BLaER1 treated with 17β-estradiol and CSF1 and Interleukin-3, amounts not matched to agents 10 nM and 100 nM (cell line): Measurements from ENCODE around the gene SPTAN1.
A peak's percentile ranks its signal among the peaks of the same experiment; 100 is the strongest.

Experiments used
- H3K27ac ChIP-seq, 11 experiments: shearing (Covaris generic); formaldehyde crosslinking; 2 replicates each; pipeline ENCODE4 v1.8.1; 2022
- H3K27me3 ChIP-seq, 11 experiments: shearing (Covaris generic); formaldehyde crosslinking; 2 replicates each; pipeline ENCODE4 v1.8.1; 2022
- H3K36me3 ChIP-seq, 11 experiments: shearing (Covaris generic); formaldehyde crosslinking; 2 replicates each; pipeline ENCODE4 v1.8.1; 2022
- H3K4me1 ChIP-seq, 10 experiments: shearing (Covaris generic); formaldehyde crosslinking; 2 replicates each; pipeline ENCODE4 v1.8.1; 2022
- H3K4me2 ChIP-seq, 11 experiments: shearing (Covaris generic); formaldehyde crosslinking; 2 replicates each; pipeline ENCODE4 v1.8.1; 2022
- H3K4me3 ChIP-seq, 10 experiments: shearing (Covaris generic); formaldehyde crosslinking; 2 replicates each; pipeline ENCODE4 v1.8.1; 2022
- H3K9ac ChIP-seq, 11 experiments: shearing (Covaris generic); formaldehyde crosslinking; 2 replicates each; pipeline ENCODE4 v1.8.1; 2022
- H3K9me3 ChIP-seq, 11 experiments: shearing (Covaris generic); formaldehyde crosslinking; replicated peaks in 1 of 11; 2 replicates each; pipeline ENCODE4 v1.8.1; 2022
- H4K20me1 ChIP-seq, 11 experiments: shearing (Covaris generic); formaldehyde crosslinking; 2 replicates each; pipeline ENCODE4 v1.8.1; 2022
- Cebpa-rat ChIP-seq, 11 experiments: shearing (Covaris generic); IDR thresholded peaks; 2 replicates each; pipeline ENCODE4 v1.8.1; 2022

The SPTAN1 gene

GRCh38 chr9:128600099-128600498 lies 47.7 kb downstream of the SPTAN1 start:
- Histone ChIP-seq H3K36me3 (peaks cover 96 to 100% (median 100%) of the 10 kb centered on the region in 11 experiments), H3K4me2 (no peak overlapping the region), H3K4me1 (no peaks in the 10 kb centered on the region), H3K27me3 (no peaks in the 10 kb centered on the region), H3K9ac (no peak overlapping the region), H4K20me1 (peaks cover 0 to 11% (median 0%) of the 10 kb centered on the region in 11 experiments; a peak in 2 of 22 replicates), H3K27ac (no peak overlapping the region), H3K9me3 (no peaks in the 10 kb centered on the region), H3K4me3 (no peak overlapping the region)
- no peak for TF ChIP-seq Cebpa-rat (IDR thresholded peaks at IDR 0.05)

GRCh38 chr9:128603697-128604096 lies 51.3 kb downstream of the SPTAN1 start:
- no peak for TF ChIP-seq Cebpa-rat (IDR thresholded peaks at IDR 0.05)
- Histone ChIP-seq H3K4me2 (no peak overlapping the region), H3K27me3 (no peaks in the 10 kb centered on the region), H3K9me3 (no peaks in the 10 kb centered on the region), H3K27ac (no peak overlapping the region), H3K36me3 (peaks cover 95 to 100% (median 99%) of the 10 kb centered on the region in 11 experiments), H3K4me3 (no peak overlapping the region), H4K20me1 (peaks cover 0 to 11% (median 0%) of the 10 kb centered on the region in 11 experiments; a peak in 2 of 22 replicates), H3K9ac (peak overlapping the region in 1 of 11 experiments; percentile 23; a peak in 1 of 22 replicates), H3K4me1 (no peaks in the 10 kb centered on the region)

- TF ChIP-seq Cebpa-rat (IDR thresholded peaks at IDR 0.05): no peak
- H3K4me3 ChIP-seq: no peak overlapping the region
These were observed 55.4 kb downstream of the SPTAN1 start for GRCh38 chr9:128607642-128608350.

GRCh38 chr9:128610897-128611296 lies 58.5 kb downstream of the SPTAN1 start:
- no peak overlapping the region for H3K4me3 ChIP-seq
- no peaks in the 10 kb centered on the region for H3K27me3 ChIP-seq
- no peaks in the 10 kb centered on the region for H3K4me1 ChIP-seq
- no peak overlapping the region for H3K9ac ChIP-seq
- no peak for TF ChIP-seq Cebpa-rat (IDR thresholded peaks at IDR 0.05)
- H3K9me3 ChIP-seq: no peaks in the 10 kb centered on the region
- no peak overlapping the region for H3K4me2 ChIP-seq
- H3K36me3 ChIP-seq: peaks cover 96 to 100% (median 99%) of the 10 kb centered on the region in 11 experiments
- H4K20me1 ChIP-seq: peaks cover 0 to 8% (median 0%) of the 10 kb centered on the region in 11 experiments; a peak in 3 of 22 replicates
- no peak overlapping the region for H3K27ac ChIP-seq

More at GRCh38 chr9:128607642-128608350, 55.4 kb downstream of the SPTAN1 start:
- Histone ChIP-seq H3K9ac (0 out of 22 replicates have a peak overlapping the region, but pooled peaks of 1 of the 11 experiments have one; percentile 6), H4K20me1 (peaks cover 0 to 6% (median 0%) of the 10 kb centered on the region in 11 experiments; a peak in 3 of 22 replicates), H3K9me3 (no peaks in the 10 kb centered on the region), H3K4me1 (no peaks in the 10 kb centered on the region), H3K27me3 (no peaks in the 10 kb centered on the region), H3K36me3 (peaks cover 95 to 100% (median 99%) of the 10 kb centered on the region in 11 experiments), H3K4me2 (no peak overlapping the region), H3K27ac (no peak overlapping the region)

- H3K9me3 ChIP-seq: no peaks in the 10 kb centered on the region
These were observed 59.4 kb downstream of the SPTAN1 start for GRCh38 chr9:128611600-128612394.

GRCh38 chr9:128614728-128615127 lies 62.3 kb downstream of the SPTAN1 start:
- Histone ChIP-seq H3K9me3 (no peaks in the 10 kb centered on the region), H3K36me3 (peaks cover 99 to 100% (median 100%) of the 10 kb centered on the region in 11 experiments)

More at GRCh38 chr9:128611600-128612394, 59.4 kb downstream of the SPTAN1 start:
- Histone ChIP-seq H3K9ac (no peak overlapping the region), H3K27me3 (no peaks in the 10 kb centered on the region), H3K36me3 (peaks cover 99 to 100% (median 100%) of the 10 kb centered on the region in 11 experiments), H4K20me1 (peaks cover 0 to 8% (median 0%) of the 10 kb centered on the region in 11 experiments; a peak in 3 of 22 replicates), H3K27ac (no peak overlapping the region), H3K4me1 (no peaks in the 10 kb centered on the region), H3K4me2 (no peak overlapping the region), H3K4me3 (no peak overlapping the region)
- no peak for TF ChIP-seq Cebpa-rat (IDR thresholded peaks at IDR 0.05)

GRCh38 chr9:128615571-128615970 lies 63.2 kb downstream of the SPTAN1 start:
- peaks cover 99 to 100% (median 100%) of the 10 kb centered on the region in 11 experiments for H3K36me3 ChIP-seq
- no peak overlapping the region for H3K4me2 ChIP-seq

More at GRCh38 chr9:128614728-128615127, 62.3 kb downstream of the SPTAN1 start:
- no peaks in the 10 kb centered on the region for H3K27me3 ChIP-seq
- H3K27ac ChIP-seq: no peak overlapping the region
- H3K4me2 ChIP-seq: no peak overlapping the region
- H4K20me1 ChIP-seq: peaks cover 0 to 12% (median 0%) of the 10 kb centered on the region in 11 experiments; a peak in 5 of 22 replicates
- H3K4me1 ChIP-seq: no peaks in the 10 kb centered on the region
- no peak for TF ChIP-seq Cebpa-rat (IDR thresholded peaks at IDR 0.05)
- H3K9ac ChIP-seq: no peak overlapping the region
- no peak overlapping the region for H3K4me3 ChIP-seq

GRCh38 chr9:128617943-128618342 lies 65.6 kb downstream of the SPTAN1 start:
- H3K36me3 ChIP-seq: peaks cover 99 to 100% (median 100%) of the 10 kb centered on the region in 11 experiments
- no peak overlapping the region for H3K4me3 ChIP-seq
- H3K27ac ChIP-seq: no peak overlapping the region
- H3K4me1 ChIP-seq: no peaks in the 10 kb centered on the region
- peaks cover 0 to 19% (median 0%) of the 10 kb centered on the region in 11 experiments; a peak in 4 of 22 replicates for H4K20me1 ChIP-seq
- no peaks in the 10 kb centered on the region for H3K9me3 ChIP-seq
- no peak overlapping the region for H3K4me2 ChIP-seq
- no peak for TF ChIP-seq Cebpa-rat (IDR thresholded peaks at IDR 0.05)
- H3K27me3 ChIP-seq: no peaks in the 10 kb centered on the region
- H3K9ac ChIP-seq: no peak overlapping the region

More at GRCh38 chr9:128615571-128615970, 63.2 kb downstream of the SPTAN1 start:
- H3K4me3 ChIP-seq: no peak overlapping the region
- no peaks in the 10 kb centered on the region for H3K4me1 ChIP-seq
- TF ChIP-seq Cebpa-rat (IDR thresholded peaks at IDR 0.05): no peak
- no peaks in the 10 kb centered on the region for H3K27me3 ChIP-seq
- H3K9me3 ChIP-seq: no peaks in the 10 kb centered on the region
- peaks cover 0 to 19% (median 0%) of the 10 kb centered on the region in 11 experiments; a peak in 4 of 22 replicates for H4K20me1 ChIP-seq
- no peak overlapping the region for H3K27ac ChIP-seq
- H3K9ac ChIP-seq: no peak overlapping the region

- no peak overlapping the region for H3K4me2 ChIP-seq
- H3K27me3 ChIP-seq: no peaks in the 10 kb centered on the region
- H3K9me3 ChIP-seq: no peaks in the 10 kb centered on the region
- H3K27ac ChIP-seq: no peak overlapping the region
- no peak overlapping the region for H3K9ac ChIP-seq
- H3K36me3 ChIP-seq: peaks cover 99 to 100% (median 100%) of the 10 kb centered on the region in 11 experiments
- peaks cover 0 to 17% (median 0%) of the 10 kb centered on the region in 11 experiments; a peak in 4 of 22 replicates for H4K20me1 ChIP-seq
- no peak for TF ChIP-seq Cebpa-rat (IDR thresholded peaks at IDR 0.05)
- H3K4me1 ChIP-seq: no peaks in the 10 kb centered on the region
- H3K4me3 ChIP-seq: no peak overlapping the region
These were observed 66.7 kb downstream of the SPTAN1 start for GRCh38 chr9:128619127-128619526.
